OCI-LY1 (cell line): ENCODE measurements around the gene RCAN2.

ENCODE experiments used
- EZH2 ChIP-seq: fragments of 200-600 bp; sonication (generic), shearing (Covaris generic); IDR thresholded peaks from 2 replicates; pipeline ENCODE4 v1.8.0; 2017; ENCODE audit warnings: borderline replicate concordance, mixed run types, mild to moderate bottlenecking, antibody characterized with exemption, low read length, moderate library complexity, mixed read lengths
- TF ChIP-seq, protein P1 (sequence below): fragments of 200-600 bp; sonication (generic), shearing (Covaris generic); IDR thresholded peaks from 2 replicates; pipeline ENCODE4 v1.5.1; 2017; ENCODE audit warnings: mild to moderate bottlenecking, antibody characterized with exemption, low read length, moderate library complexity, mixed read lengths

- TF ChIP-seq, protein P1, sequence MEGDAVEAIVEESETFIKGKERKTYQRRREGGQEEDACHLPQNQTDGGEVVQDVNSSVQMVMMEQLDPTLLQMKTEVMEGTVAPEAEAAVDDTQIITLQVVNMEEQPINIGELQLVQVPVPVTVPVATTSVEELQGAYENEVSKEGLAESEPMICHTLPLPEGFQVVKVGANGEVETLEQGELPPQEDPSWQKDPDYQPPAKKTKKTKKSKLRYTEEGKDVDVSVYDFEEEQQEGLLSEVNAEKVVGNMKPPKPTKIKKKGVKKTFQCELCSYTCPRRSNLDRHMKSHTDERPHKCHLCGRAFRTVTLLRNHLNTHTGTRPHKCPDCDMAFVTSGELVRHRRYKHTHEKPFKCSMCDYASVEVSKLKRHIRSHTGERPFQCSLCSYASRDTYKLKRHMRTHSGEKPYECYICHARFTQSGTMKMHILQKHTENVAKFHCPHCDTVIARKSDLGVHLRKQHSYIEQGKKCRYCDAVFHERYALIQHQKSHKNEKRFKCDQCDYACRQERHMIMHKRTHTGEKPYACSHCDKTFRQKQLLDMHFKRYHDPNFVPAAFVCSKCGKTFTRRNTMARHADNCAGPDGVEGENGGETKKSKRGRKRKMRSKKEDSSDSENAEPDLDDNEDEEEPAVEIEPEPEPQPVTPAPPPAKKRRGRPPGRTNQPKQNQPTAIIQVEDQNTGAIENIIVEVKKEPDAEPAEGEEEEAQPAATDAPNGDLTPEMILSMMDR: no peak
- TF ChIP-seq EZH2: no peak
Observed at GRCh38 chr6:46276576-46277142, 214.6 kb downstream of the RCAN2 start.
